Measurements from ENCODE around the gene MAGEB4.
"Not testable (repeated sequence)": the region's sequence is repeated elsewhere in the genome, so short reads cannot be mapped to it uniquely, and the experiment has no call there.

MAGEB4 gene, protein sequence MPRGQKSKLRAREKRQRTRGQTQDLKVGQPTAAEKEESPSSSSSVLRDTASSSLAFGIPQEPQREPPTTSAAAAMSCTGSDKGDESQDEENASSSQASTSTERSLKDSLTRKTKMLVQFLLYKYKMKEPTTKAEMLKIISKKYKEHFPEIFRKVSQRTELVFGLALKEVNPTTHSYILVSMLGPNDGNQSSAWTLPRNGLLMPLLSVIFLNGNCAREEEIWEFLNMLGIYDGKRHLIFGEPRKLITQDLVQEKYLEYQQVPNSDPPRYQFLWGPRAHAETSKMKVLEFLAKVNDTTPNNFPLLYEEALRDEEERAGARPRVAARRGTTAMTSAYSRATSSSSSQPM

DNA sequence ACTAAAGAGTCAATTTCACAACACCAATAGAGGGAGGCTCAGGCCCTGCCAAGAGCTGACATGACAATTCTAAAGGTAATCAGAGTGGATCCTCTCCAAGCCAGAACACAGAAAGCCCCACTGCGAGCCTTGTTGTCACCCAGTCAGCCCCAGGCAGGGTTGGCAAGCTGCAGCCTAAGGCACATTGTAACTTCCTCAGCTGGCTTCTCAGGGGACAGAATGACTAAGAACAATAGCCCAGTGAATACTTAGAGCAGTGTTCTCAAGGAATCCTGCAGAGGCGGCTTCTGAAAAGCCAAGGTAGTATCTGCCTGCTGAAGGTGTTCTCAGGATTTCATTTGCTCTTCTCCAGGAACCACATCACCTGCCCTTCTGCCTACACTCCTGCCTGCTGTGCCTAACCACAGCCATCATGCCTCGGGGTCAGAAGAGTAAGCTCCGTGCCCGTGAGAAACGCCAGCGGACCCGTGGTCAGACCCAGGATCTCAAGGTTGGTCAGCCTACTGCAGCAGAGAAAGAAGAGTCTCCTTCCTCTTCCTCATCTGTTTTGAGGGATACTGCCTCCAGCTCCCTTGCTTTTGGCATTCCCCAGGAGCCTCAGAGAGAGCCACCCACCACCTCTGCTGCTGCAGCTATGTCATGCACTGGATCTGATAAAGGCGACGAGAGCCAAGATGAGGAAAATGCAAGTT is at the start of gene MAGEB4:
Gene MAGEB4 (plus strand): TSS at position 277 of the 692 bp plus-strand sequence. CDS start 136 bp downstream, at position 413.
- no peak for DNase-seq (ENCODE audit: low spot score)

DNA sequence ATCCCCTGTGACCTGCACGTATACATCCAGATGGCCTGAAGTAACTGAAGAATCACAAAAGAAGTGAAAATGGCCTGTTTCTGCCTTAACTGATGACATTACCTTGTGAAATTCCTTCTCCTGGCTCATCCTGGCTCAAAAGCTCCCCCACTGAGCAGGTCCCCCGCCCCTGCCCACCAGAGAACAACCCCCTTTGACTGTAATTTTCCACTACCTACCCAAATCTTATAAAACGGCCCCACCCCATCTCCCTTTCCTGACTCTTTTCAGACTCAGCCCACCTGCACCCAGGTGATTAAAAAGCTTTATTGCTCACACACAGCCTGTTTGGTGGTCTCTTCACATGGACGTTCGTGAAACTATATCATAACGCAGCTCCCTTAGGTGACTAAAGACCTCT is 47.9 kb upstream of the MAGEB4 start:
- not testable (repeated sequence) for DNase-seq (ENCODE audit: low spot score)

DNA sequence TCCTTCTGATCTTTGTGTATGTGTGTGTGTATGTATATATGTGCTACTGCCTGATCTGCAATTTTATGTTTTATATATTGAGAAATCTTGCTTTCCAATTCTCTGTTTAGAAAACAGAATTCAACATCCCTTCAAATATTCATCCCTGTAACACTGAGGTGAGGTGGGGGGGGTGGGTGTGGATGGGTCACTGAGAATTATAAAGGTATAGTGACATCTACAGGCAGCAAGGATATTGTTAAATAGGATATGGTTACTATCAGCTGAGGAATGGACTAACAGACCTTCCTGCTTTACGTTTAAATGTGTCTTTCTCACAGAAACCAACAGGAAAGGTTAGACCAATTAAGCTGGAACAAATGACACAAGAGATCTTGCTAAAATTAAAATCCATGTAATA is 45.5 kb upstream of the MAGEB4 start:
- no peak for DNase-seq (ENCODE audit: low spot score)

DNA sequence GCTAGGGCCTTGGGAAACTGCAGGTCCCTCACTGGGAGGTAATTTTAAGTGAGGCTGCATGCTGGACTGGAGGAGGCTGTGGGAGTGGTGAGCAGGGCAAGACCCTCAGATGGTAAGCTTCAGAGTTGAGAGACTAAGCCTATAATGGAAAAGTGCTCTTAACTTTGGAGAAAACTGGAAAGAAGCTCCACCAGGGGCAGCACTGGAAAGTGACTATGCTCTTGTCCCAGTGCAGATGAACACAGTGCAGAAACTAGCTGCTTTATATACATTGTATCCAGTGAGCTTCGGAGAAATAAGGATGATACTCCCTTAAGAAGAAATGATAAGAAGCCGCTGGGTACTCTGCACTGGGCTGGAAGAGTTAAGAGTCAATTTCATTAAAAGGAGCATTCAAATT is 29.6 kb upstream of the MAGEB4 start:
- no peak for DNase-seq (ENCODE audit: low spot score)

DNA sequence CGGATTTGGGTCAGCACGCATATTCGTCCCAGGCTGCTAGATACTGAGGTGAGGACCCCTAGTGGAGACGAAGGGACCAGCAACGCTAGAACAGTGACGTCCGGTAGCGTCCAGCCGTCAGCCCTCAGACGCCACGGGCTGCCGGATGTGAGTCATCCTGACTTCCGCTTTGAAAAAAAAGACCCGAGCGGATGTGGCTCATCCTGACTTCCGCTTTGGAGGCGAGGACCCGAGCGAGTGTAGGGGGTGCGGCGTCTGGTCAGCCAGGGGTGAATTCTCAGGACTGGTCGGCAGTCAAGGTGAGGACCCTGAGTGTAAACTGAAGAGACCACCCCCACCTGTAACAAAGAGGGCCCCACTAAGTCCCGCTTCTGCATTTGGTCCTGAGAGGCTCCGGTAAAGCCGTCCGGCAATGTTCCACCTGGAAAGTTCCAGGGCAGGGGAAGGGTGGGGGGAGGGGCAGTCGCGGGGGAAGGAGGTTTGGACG is 26.4 kb upstream of the MAGEB4 start, which contains the start of gene MAGEB2:
Gene MAGEB2 (plus strand): TSS at position 207 of the 487 bp plus-strand sequence. CDS start 3,018 bp downstream, outside the sequence.
- no peak for DNase-seq (ENCODE audit: low spot score)

DNA sequence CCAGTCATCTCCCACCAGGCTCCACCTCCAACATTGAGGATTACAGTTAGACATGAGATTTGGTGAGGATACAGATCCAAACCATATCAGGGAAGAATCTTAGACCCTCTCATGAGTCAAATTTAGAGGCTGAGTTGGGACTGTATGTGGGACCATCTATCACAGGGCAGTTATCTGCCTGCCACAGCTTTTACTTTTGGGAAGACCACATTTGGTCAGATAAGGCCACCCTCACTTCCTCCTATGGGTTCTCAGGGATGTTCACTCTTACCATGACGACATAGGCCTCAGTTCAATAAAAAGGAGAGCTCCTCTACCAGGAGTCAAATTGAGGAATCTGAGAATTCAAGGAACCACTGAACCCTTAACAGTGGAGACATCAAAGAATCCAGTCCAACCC is 24.3 kb upstream of the MAGEB4 start:
- DNase-seq (ENCODE audit: low spot score), result no peak

DNA sequence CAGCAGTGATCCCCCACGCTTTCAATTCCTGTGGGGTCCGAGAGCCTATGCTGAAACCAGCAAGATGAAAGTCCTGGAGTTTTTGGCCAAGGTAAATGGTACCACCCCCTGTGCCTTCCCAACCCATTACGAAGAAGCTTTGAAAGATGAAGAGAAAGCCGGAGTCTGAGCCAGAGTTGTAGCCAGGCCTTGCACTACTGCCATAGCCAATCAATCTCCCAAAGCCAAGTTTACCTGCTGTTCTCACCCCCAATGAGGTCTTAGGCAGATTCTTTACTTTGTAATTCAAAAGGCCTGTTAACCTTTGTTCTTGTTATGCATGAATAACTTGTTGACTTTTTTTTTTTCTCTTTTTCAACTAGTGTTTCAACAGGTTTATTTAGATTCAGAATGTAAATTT is 22.4 kb upstream of the MAGEB4 start:
- DNase-seq (ENCODE audit: low spot score), result no peak

DNA sequence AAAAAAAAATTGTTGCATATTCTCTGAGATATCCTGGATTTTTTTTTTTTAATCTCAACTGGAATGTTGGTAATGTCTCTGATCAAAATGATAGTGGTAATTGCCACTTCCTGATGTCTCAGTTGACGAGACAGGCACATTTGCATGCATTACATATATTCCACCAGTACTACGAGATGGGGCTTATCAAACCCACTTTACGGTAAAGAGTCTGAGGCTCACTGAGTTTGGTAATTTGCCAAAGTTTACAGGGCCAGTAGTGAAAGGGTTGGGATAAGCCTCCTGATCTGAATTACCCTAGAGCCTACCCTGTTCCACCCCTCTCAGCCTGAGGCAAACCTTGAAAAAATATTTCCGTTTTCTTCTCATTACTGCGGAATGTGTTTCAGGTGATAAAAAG is 21.1 kb upstream of the MAGEB4 start:
- no peak for DNase-seq (ENCODE audit: low spot score)

DNA sequence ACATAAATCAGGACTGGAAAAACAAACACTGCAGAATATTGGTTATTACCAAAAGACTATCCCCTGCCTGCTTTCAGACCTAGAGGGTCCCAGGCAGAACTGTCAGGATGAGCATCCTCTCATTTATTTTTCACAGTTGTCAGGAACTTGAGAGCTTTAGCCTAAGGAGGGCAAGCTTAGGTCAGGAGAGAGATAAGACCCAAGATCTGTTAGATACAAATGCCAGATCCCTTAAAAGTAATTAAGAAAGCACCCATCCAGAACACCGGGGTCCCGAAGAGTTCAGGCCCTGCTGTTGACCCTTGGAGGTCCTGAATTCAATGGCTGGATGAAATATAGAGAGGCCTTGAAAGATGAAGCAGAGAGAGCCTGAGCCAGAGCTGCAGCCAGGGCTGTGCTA is 17.3 kb upstream of the MAGEB4 start:
- DNase-seq (ENCODE audit: low spot score), result no peak

DNA sequence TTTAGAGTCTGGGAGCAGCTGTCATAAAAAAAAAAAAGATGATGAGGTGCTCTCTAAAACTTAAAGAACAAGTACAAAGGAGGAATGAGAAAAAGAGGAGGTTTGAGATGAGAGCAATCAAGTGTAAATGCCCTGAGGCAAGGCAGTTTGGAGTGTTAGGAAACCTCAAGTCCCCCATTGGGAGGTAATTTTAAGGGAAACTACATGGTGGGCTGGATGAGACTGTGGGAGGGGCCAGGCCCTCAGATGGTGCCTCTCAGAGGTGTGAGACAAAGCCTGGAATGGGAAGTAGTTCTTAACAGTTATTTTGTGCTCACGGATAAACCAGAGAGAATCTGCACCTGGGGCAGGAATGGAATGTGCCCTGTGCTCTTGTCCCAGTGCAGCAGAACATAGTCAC is 13.3 kb upstream of the MAGEB4 start:
- DNase-seq (ENCODE audit: low spot score), result no peak

DNA sequence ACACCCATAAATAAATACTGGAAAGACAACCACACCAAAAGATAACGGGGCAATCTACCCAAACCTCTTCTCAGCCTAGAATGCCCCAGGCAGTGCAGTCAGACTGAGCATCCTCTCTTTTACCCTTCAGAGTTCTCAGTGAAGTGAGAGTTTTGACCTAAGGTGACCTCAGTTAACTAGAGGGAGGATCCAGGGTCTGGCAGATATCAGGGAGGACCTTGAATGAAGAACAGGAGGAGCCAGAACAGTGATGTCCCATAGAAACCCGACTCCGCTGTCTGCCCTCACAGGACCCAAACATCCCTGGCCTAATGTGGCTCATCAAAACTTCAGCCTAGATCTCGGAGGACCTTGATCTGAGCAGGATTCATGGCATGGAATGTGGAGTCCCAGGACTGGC is 11.4 kb upstream of the MAGEB4 start, which contains the start of gene MAGEB3:
Gene MAGEB3 (plus strand): TSS at position 263 of the 400 bp plus-strand sequence. CDS start 5,268 bp downstream, outside the sequence.
- no peak for DNase-seq (ENCODE audit: low spot score)

DNA sequence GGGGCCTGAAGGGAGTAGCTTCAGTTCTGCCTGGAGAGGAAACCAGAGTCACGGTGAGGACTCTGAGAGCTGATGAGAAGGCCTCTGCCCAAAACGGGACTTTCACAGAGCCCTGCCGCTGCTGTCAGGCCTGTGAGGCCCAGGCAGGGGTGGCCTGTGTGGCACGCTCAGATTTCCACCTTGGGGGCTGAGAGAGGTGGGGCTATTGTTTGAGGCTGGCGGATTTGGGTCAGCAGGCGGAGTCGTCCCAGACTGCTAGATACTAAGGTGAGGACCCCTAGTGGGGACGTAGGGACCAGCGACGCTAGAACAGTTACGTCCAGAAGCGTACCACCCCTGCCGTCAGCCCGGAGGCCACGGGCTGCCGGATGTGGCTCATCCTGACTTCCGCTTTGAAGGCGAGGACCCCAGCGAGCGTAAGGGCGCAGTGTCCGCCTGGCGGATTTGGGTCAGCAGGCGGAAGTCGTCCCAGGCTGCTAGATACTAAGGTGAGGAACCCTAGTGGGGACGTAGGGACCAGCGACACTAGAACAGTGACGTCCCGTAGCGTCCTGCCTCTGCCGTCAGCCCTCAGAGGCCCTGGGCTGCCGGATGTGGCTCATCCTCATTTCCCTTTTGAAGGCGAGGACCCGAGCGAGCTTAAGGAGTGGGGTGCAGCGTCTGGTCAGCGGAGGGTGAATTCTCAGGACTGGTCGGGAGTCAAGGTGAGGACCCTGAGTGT is 5.1 kb downstream of the MAGEB4 start, which contains the start of gene MAGEB1:
Gene MAGEB1 (plus strand): TSS at position 378 of the 721 bp plus-strand sequence. CDS start 3,348 bp downstream, outside the sequence.
- no peak for DNase-seq (ENCODE audit: low spot score)

DNA sequence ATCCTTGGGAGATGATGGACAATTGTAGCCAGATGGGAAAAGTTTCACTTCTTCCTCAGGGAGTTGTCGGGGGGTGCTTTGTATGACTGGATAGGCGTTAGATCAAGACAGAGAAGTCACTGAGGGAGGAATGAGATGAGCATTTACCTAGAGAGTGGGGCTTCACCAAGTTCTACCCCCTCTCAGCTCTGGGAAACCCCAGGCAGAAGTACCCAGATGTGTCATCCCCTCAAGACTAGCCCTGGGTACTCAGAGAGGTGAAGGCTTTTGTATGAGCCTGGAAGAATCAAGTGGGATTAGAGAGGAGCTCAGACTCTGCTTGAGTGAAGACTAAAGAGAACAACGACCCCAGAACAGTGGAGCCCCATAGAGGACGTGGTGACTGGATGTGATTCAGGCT is 7.1 kb downstream of the MAGEB4 start:
- no peak for DNase-seq (ENCODE audit: low spot score)

DNA sequence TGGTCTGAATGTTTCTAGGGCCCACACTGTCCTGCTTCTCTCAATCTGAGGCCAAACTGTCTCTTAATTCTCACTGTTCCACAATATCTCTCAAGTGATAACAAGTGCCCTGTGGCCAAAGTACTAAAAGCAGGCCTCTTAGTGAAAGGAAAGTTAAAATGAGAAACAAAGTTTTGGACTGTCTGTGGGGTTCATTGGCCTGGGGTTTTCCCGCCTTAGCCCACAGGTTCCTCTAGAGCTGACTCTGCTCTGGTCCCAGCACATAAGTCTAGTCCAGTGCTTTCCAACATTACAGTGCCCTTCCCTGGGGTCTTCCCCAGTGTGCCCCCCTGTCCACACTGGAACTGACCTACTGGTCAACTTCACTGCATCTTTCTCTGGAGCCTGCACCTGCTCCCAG is 11.5 kb downstream of the MAGEB4 start:
- DNase-seq (ENCODE audit: low spot score), result no peak

DNA sequence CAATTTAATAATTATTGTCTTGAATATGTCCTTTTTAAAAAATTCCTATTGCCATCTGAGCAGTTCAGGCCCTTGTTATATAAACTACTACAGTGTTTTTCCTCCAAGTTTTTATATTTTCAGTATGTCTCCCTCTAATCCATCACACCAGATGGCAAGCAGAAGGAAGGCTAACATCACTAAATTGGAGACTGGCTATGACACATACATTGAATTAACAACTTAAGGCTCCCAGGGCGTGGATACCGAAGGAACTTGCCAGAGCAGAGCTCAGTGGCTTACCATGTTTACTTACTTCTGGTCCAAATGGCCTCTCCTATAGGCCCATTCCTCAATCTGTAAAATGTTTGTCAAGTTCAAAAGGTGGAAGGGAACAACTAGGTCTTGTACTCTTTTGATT is 18.1 kb downstream of the MAGEB4 start:
- DNase-seq (ENCODE audit: low spot score), result no peak

DNA sequence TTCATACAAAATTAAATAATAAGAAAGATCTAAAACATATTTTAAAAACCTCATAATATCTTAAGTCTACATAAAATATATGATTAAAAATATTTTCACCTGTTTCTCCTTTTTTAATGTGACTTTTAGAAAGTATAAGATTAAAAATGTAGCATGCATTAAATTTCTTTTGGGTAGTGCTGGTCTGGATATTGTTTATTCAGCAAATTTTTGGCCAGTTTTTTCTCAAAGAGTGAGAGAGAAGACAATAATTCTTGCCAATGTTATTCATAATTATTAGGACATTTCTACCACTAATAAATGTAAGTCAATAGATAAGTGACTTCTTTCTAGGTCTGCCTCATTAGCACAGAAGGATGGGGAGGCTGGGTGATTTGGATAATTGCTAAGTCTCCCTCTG is 19.2 kb downstream of the MAGEB4 start:
- no peak for DNase-seq (ENCODE audit: low spot score)

DNA sequence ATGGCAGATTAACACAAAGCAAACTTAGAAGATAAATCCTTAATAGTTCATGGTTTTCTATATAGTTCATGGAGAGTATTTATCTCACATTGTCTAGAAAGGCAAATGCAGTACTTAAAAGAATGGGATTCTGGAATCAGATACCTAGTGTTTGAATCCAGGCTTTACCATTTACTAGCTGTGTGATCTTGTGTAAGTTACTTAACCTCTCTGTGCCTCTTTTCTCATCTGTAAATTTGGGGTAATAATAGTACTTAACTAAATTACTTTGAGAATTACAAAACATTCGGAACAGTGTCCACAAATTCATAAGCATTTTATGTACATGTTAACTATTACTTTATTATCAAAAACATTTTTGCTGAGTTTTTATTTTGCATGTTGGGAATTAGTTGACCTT is 21.0 kb downstream of the MAGEB4 start:
- DNase-seq (ENCODE audit: low spot score), result no peak

DNA sequence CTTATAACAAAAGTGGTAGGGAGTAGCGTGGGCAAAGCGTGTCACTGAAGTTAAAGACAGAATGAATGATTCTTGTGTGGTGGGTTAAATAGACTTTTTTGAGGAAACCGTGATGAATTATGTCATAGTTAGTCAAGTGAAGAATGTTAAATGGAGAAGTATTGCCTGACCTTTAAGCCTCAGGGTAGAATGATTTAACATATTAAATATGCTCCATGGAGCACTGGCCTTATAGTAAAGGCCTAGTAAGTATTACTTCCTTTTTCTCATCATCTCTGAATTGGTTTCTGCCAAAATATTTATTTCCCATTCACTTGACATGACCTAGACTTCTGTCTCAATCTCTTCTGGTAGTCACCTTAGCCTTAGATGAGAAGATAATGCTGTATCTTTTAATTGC is 28.8 kb downstream of the MAGEB4 start:
- DNase-seq (ENCODE audit: low spot score), result no peak

DNA sequence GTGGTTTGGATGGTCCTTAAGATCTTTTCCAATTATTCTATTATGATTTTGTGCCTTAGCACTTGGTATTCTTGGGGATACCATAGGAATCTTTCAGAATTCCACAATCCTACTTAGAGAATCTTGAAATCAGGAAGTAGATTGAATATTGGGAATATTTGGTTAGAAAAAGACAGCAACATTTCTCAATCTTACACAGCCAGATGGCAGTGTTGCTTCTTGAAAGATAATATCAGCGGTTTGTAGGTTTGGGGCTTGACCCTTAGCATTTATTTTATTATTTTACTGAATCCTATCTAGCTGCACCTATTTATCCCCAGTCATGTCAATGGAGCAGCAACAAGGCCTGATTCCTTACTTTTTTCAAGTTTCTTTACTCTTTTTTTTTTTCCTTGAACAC is 33.7 kb downstream of the MAGEB4 start:
- peak; percentile 1 for DNase-seq (ENCODE audit: low spot score)

DNA sequence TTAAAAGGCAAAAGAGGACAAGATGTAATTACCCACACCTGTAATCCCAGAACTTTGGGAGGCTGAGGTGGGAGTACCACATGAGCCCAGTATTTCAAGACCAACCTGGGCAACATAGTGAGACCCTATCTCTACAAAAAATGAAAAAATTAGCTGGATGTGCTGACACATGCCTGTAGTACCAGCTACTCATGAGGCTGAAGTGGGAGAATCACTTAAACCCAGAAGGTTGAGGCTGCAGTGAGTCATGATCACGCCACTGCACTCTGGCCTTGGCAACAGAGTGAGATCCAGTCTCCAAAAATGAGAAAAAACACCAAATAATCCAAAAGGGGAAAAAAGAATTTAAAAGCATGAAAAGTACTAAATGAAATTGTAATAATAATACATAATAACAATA is 36.6 kb downstream of the MAGEB4 start:
- no peak for DNase-seq (ENCODE audit: low spot score)

DNA sequence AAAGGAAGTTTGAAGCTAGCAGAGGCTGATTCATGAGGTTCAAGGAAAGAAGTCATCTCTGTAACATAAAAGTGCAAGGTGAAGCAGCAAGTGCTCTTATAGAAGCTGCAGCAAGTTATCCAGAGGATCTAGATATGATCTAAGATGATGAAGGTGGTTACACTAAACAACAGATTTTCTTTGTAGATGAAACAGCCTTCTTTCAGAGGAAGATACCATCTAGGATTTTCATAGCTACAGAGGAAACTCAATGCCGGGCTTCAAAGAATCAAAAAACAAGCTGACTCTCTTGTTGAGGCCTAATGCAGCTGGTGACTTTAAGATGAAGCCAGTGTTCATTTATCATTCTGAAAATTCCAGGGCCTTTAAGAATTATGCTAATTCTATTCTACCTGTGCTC is 38.6 kb downstream of the MAGEB4 start:
- DNase-seq (ENCODE audit: low spot score), result no peak

DNA sequence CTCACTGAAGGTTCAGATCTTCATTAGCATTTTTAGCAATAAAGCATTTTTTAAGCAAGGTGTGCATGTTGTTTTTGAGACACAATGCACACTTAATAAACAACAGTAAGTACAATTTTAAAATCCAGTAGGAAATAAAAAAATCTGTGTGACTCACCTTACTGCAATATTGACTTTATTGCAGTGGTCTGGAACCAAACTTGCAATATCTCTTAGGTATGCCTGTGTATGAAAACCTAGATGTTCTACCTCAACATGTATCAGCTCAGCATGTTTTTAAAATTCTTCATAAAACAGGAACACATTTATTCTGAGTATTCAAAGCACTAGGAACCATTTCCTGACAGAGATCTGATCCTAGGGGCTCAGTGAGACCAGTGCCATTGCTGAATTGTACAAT is 40.7 kb downstream of the MAGEB4 start:
- DNase-seq (ENCODE audit: low spot score), result no peak
